ENCODE results near the gene CD99L2. TPM values are rescaled to one million over a fixed set of nuclear protein-coding genes. Genes with fewer than 3 reads are reported as not detected.
"Not testable (repeated sequence)": the region's sequence is repeated elsewhere in the genome, so short reads cannot be mapped to it uniquely, and the experiment has no call there.

The CD99L2 gene
- total RNA-seq, 1 experiment from 2014 or later = 29.5 TPM

GRCh38 chrX:150828785-150829184, 69.7 kb downstream of the CD99L2 start:
- no peak for DNase-seq (ENCODE audit: low spot score)
- CTCF ChIA-PET = no interaction called here
- TF ChIP-seq, protein P1, sequence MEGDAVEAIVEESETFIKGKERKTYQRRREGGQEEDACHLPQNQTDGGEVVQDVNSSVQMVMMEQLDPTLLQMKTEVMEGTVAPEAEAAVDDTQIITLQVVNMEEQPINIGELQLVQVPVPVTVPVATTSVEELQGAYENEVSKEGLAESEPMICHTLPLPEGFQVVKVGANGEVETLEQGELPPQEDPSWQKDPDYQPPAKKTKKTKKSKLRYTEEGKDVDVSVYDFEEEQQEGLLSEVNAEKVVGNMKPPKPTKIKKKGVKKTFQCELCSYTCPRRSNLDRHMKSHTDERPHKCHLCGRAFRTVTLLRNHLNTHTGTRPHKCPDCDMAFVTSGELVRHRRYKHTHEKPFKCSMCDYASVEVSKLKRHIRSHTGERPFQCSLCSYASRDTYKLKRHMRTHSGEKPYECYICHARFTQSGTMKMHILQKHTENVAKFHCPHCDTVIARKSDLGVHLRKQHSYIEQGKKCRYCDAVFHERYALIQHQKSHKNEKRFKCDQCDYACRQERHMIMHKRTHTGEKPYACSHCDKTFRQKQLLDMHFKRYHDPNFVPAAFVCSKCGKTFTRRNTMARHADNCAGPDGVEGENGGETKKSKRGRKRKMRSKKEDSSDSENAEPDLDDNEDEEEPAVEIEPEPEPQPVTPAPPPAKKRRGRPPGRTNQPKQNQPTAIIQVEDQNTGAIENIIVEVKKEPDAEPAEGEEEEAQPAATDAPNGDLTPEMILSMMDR (conservative IDR thresholded peaks at IDR 0.05; ENCODE audit: low read depth, low read length) = no peak
- TF ChIP-seq EZH2 (IDR thresholded peaks at IDR 0.05; ENCODE audit: borderline replicate concordance, low read depth, low read length, poor library complexity, severe bottlenecking) = no peak

GRCh38 chrX:150824352-150824751, 74.1 kb downstream of the CD99L2 start:
- POLR2A ChIA-PET (ENCODE audit: low non-redundant PET); intact Hi-C loops (cut with micrococcal nuclease; ENCODE audit: unreplicated experiment); H3K36me3 ChIP-seq (ENCODE audit: insufficient read depth, low read length, poor library complexity, severe bottlenecking); H3K4me3 ChIP-seq (ENCODE audit: low read depth, low read length, poor library complexity, severe bottlenecking); H3K27me3 ChIP-seq (replicated peaks; ENCODE audit: insufficient read depth, low read depth, low read length, poor library complexity); H3K9me3 ChIP-seq (ENCODE audit: low read depth, low read length, poor library complexity, severe bottlenecking); CTCF ChIA-PET; H3K27ac ChIP-seq (ENCODE audit: low read depth, low read length, poor library complexity, severe bottlenecking); H3K4me1 ChIP-seq (ENCODE audit: insufficient read depth, low read length, poor library complexity, severe bottlenecking); DNase-seq (ENCODE audit: low spot score); BruUV-seq (replicated peaks): not testable (repeated sequence)

More at GRCh38 chrX:150828785-150829184, 69.7 kb downstream of the CD99L2 start:
- Histone ChIP-seq H3K36me3 (ENCODE audit: insufficient read depth, low read length, poor library complexity, severe bottlenecking) (no peaks in the 10 kb centered on the region), H3K27me3 (replicated peaks; ENCODE audit: insufficient read depth, low read depth, low read length, poor library complexity) (no peaks in the 10 kb centered on the region), H3K4me1 (ENCODE audit: insufficient read depth, low read length, poor library complexity, severe bottlenecking) (no peaks in the 10 kb centered on the region), H3K9me3 (ENCODE audit: low read depth, low read length, poor library complexity, severe bottlenecking) (peaks cover 5% of the 10 kb centered on the region), H3K27ac (ENCODE audit: low read depth, low read length, poor library complexity, severe bottlenecking) (no peak overlapping the region), H3K4me3 (ENCODE audit: low read depth, low read length, poor library complexity, severe bottlenecking) (no peak overlapping the region)
- BruUV-seq (replicated peaks) = no TSS peak
- intact Hi-C loops (cut with micrococcal nuclease; ENCODE audit: unreplicated experiment) = no loop called here
- POLR2A ChIA-PET (ENCODE audit: low non-redundant PET) = no interaction called here

GRCh38 chrX:150823826-150824225, 74.6 kb downstream of the CD99L2 start:
- POLR2A ChIA-PET (ENCODE audit: low non-redundant PET); H3K36me3 ChIP-seq (ENCODE audit: insufficient read depth, low read length, poor library complexity, severe bottlenecking); H3K27ac ChIP-seq (ENCODE audit: low read depth, low read length, poor library complexity, severe bottlenecking); CTCF ChIA-PET; H3K4me3 ChIP-seq (ENCODE audit: low read depth, low read length, poor library complexity, severe bottlenecking); intact Hi-C loops (cut with micrococcal nuclease; ENCODE audit: unreplicated experiment); H3K27me3 ChIP-seq (replicated peaks; ENCODE audit: insufficient read depth, low read depth, low read length, poor library complexity); H3K9me3 ChIP-seq (ENCODE audit: low read depth, low read length, poor library complexity, severe bottlenecking); DNase-seq (ENCODE audit: low spot score); BruUV-seq (replicated peaks); H3K4me1 ChIP-seq (ENCODE audit: insufficient read depth, low read length, poor library complexity, severe bottlenecking): not testable (repeated sequence)

GRCh38 chrX:150821971-150822370, 76.5 kb downstream of the CD99L2 start:
- H3K36me3 ChIP-seq (ENCODE audit: insufficient read depth, low read length, poor library complexity, severe bottlenecking) = no peaks in the 10 kb centered on the region
- no TSS peak for BruUV-seq (replicated peaks)
- no peak for TF ChIP-seq EZH2 (IDR thresholded peaks at IDR 0.05; ENCODE audit: borderline replicate concordance, low read depth, low read length, poor library complexity, severe bottlenecking)
- H3K27me3 ChIP-seq (replicated peaks; ENCODE audit: insufficient read depth, low read depth, low read length, poor library complexity) = no peaks in the 10 kb centered on the region
- CTCF ChIA-PET = no interaction called here
- POLR2A ChIA-PET (ENCODE audit: low non-redundant PET) = no interaction called here
- intact Hi-C loops (cut with micrococcal nuclease; ENCODE audit: unreplicated experiment) = no loop called here
- H3K9me3 ChIP-seq (ENCODE audit: low read depth, low read length, poor library complexity, severe bottlenecking) = peaks cover 5% of the 10 kb centered on the region
- H3K4me3 ChIP-seq (ENCODE audit: low read depth, low read length, poor library complexity, severe bottlenecking) = no peak overlapping the region
- no peak overlapping the region for H3K27ac ChIP-seq (ENCODE audit: low read depth, low read length, poor library complexity, severe bottlenecking)
- no peak for DNase-seq (ENCODE audit: low spot score)
- H3K4me1 ChIP-seq (ENCODE audit: insufficient read depth, low read length, poor library complexity, severe bottlenecking) = no peaks in the 10 kb centered on the region

GRCh38 chrX:150813922-150814321, 84.5 kb downstream of the CD99L2 start:
- no peaks in the 10 kb centered on the region for H3K36me3 ChIP-seq (ENCODE audit: insufficient read depth, low read length, poor library complexity, severe bottlenecking)
- intact Hi-C loops (cut with micrococcal nuclease; ENCODE audit: unreplicated experiment) = no loop called here
- ChIA-PET CTCF (no interaction called here), POLR2A (ENCODE audit: low non-redundant PET) (no interaction called here)
- TF ChIP-seq, protein P1 (conservative IDR thresholded peaks at IDR 0.05; ENCODE audit: low read depth, low read length) = no peak
- TF ChIP-seq EZH2 (IDR thresholded peaks at IDR 0.05; ENCODE audit: borderline replicate concordance, low read depth, low read length, poor library complexity, severe bottlenecking) = no peak
- no peaks in the 10 kb centered on the region for H3K4me1 ChIP-seq (ENCODE audit: insufficient read depth, low read length, poor library complexity, severe bottlenecking)
- no peak overlapping the region for H3K27ac ChIP-seq (ENCODE audit: low read depth, low read length, poor library complexity, severe bottlenecking)
- no peaks in the 10 kb centered on the region for H3K27me3 ChIP-seq (replicated peaks; ENCODE audit: insufficient read depth, low read depth, low read length, poor library complexity)
- no TSS peak for BruUV-seq (replicated peaks)
- H3K9me3 ChIP-seq (ENCODE audit: low read depth, low read length, poor library complexity, severe bottlenecking) = no peaks in the 10 kb centered on the region
- no peak for DNase-seq (ENCODE audit: low spot score)
- no peak overlapping the region for H3K4me3 ChIP-seq (ENCODE audit: low read depth, low read length, poor library complexity, severe bottlenecking)

Measured in A673 (cell line).